EL (cell line): ENCODE measurements around the gene EXD1.
"Not testable (repeated sequence)": the region's sequence is repeated elsewhere in the genome, so short reads cannot be mapped to it uniquely, and the experiment has no call there.

Experiments
- DNase-seq: peaks from one replicate; pipeline ENCODE4 v3.0.0-alpha.2; 2016

The EXD1 gene, protein sequence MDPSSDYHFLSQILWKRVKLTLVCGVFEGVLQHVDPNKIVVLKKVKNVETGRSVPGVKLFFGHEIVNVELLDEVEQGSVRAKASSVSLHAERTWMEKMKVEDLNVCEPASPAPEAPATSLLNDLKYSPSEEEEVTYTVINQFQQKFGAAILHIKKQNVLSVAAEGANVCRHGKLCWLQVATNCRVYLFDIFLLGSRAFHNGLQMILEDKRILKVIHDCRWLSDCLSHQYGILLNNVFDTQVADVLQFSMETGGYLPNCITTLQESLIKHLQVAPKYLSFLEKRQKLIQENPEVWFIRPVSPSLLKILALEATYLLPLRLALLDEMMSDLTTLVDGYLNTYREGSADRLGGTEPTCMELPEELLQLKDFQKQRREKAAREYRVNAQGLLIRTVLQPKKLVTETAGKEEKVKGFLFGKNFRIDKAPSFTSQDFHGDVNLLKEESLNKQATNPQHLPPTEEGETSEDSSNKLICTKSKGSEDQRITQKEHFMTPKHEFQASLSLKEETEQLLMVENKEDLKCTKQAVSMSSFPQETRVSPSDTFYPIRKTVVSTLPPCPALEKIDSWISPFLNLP

DNA sequence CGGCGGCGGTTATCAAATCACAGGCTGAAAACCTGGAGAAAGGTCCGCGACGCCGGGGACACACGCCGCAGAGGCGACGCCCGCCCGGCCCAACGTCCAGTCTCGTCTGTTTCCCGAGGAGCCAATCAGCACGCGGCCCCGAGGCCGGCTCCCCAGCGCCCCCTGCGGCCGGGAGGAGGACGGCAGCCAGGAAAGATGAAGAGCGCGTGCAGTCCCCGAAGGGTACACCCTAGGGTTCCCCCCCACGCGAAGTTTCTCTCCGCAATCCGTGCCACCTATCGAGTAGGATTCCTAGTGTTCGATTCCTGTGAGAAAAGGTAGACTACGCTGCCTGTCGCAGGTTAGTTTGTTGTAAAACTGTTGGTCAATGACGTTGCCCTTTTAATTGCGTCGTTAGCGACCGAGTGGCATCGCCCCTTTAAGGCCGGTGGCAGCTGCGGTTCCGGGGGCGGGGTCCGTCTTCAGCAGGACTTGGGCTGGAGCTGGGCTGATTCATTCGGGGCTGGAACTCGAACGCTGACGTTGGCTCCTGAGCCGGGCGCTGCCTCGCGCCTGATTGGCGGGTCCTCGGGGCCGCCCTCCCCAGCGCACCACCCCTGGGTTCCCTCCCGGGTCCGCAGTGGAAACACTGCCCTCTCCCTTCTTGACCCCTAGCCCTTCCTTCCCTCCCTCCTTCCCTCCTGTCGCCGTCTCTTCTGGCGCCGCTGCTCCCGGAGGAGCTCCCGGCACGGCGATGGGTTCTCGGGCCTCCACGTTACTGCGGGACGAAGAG lies at the start of gene EXD1, which contains the start of gene CHP1:
Gene EXD1, minus strand, starts transcription at position 108 of the 772 bp plus-strand sequence. CDS start 4,182 bp downstream, outside the sequence.
Gene CHP1, plus strand, starts transcription at position 619 of the 772 bp plus-strand sequence. Its CDS starts 115 bp downstream, at position 734.
- DNase-seq = peak; percentile 98

DNA sequence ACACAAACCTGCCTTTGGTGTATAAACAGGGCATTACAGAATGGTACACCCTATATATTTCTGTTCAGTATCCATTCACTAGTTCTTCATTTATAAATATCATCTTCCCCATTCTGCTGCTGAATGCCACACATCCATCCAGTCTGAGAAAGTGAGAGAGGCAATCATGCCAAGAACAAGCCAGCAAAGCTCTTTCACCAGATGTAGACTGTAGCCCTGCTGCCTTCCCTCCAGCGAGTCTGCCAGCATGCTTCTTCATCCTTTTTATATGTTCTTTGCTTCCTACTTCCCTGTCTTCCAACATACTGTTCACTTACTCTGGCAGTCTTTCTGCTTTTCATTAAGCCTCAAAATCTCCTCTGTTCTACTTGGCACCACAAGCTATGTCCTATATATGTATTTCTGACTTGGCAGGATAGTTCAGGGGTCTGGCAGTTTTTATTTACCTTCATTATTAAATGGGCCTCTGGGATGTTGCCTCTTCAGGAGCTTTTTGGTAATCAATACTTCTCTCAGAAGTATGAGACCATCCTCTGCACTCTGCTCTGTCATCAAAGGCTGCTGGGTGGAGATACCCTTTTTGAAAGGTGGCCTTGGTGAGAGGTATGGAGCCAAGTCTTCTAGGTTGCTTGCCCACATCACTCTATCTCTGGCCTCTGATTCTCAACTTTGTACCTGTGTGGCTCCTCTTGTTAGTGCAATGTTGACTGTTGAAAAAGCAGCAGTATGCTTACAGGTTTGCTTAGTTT lies 49.2 kb upstream of the EXD1 start:
- DNase-seq = no peak

DNA sequence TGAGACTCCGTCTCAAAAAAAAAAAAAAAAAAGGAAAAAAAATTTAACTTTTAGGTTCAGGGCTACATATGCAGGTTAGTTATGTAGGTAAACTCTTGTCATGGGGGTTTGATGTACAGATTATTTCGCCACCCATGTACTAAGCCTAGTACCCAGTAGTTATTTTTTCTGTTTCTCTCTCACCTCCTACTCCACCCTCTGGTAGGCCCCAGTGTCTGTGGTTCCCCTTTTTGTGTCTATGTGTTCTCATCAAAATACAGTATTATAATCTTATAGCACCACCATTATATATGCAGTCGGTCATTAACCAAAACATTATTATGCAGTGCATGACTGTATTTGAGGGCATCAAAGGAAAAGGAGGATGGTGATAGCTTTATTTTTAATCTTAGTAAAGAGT lies 47.8 kb upstream of the EXD1 start:
- DNase-seq = no peak

DNA sequence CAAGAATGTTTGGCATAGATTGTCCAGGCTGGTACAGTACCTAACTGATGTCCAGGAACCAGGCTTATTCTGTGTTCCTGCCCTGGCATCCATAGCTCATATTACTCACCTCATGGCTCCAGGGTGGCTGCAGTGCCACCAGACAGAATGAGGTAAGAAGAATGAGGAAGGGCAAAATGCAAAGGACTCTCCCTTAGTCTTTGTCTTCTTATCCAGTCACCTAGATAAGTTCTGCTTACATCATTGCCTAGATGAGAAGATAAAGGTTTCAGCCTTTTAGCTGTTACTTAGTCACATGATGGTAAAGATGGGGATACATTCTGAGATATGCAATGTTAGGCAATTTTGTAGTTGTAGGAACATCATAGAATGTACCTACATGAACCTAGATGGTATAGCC lies 46.3 kb upstream of the EXD1 start:
- no peak for DNase-seq

DNA sequence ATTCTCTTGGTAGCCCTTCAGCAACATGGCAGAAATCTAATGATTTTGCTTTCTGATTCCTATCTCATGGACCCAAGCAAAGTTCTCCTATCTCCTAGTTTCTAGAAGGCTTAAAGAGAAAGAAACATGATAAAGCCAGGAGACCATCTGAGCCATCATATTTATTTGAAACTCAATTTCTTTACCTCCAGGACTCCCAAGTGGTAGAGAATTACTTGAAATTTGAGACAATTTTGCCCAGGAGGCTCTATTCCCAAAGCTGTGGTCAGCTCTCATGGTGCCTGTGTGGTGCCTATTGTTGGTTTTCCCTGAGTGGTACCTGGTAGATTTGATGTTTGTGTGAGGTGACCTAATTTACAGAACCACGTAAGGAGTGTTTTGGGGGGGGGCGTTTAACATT lies 39.3 kb upstream of the EXD1 start:
- DNase-seq = no peak

DNA sequence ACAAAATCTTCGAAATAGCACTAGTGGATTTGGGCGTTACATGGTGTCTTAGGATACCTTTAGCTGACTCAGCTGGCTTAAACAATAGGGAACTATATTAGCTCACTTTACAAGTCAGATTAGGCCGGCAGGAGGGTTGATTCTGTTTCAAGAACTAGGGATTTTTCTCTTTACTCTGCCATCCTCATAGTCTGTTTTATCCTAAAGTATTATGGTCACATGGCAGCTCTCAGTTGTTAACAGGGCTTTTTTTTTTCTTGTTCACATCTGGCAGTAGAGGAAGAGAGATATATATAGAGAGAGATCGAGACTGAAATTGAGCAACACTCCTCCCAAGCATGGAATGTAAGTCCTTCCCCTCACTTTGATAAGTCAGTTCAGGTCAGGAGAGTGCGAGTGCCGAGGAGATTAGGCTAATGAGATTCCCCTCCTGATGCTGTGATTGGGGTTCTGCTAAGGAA lies 33.4 kb upstream of the EXD1 start:
- DNase-seq = no peak

DNA sequence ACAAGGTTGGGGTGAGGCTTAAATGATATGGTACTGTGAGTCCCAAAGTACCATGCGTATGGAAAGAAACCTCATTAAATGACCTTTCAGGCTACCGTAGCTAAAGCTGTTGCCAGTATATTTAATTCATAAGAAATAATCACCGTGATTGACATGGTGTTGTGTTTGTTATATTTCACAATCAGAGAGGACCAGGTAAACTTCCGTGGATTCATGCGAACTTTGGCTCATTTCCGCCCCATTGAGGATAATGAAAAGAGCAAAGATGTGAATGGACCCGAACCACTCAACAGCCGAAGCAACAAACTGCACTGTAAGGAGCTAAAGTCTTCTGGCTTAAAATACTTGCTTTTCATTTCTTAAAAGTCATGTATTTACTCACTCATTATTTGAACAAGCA lies 32.0 kb upstream of the EXD1 start:
- DNase-seq = no peak

DNA sequence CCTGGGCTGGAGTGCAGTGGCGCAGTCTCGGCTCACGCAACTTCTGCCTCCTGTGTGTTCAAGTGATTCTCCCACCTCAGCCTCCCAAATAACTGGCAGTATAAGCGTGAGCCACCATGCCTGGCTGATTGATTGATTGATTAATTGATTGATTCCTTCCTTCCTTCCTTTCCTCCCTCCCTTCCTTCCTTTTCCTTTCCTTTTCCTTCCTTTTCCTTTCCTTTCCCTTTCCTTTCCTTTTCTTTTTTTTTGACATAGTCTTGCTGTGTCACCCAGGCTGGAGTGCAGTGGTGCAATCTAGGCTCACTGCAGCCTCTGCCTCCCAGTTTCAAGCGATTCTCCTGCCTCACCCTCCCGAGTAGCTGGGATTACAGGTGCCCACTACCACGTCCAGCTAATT lies 30.4 kb upstream of the EXD1 start:
- not testable (repeated sequence) for DNase-seq

DNA sequence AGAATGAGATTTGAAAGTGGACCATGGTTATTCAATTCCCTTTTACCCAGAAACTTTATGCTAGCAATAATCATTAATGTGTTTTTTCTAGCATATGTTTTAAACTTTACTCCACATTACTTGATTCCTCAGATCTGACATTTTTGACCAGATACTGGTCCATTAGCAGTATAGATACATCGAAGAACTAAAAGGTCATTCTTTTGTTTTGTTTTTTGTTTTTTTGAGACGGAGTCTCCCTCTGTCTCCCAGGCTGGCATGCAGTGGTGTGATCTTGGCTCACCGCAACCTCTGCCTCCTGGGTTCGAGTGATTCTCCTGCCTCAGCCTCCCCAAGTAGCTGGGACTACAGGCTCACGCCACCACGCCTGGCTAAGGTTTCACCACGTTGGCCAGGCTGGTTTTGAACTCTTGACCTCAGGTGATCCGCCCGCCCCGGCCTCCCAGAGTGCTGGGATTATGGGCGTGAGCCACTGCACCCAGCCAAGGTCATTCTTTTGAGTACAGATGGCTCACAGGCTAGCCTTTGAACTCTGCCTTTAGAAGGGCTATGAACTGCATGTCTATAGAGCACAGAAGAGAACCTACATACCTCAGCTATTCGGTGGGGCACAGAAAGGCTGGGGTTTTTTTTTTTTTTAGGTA lies 29.1 kb upstream of the EXD1 start:
- no peak for DNase-seq

DNA sequence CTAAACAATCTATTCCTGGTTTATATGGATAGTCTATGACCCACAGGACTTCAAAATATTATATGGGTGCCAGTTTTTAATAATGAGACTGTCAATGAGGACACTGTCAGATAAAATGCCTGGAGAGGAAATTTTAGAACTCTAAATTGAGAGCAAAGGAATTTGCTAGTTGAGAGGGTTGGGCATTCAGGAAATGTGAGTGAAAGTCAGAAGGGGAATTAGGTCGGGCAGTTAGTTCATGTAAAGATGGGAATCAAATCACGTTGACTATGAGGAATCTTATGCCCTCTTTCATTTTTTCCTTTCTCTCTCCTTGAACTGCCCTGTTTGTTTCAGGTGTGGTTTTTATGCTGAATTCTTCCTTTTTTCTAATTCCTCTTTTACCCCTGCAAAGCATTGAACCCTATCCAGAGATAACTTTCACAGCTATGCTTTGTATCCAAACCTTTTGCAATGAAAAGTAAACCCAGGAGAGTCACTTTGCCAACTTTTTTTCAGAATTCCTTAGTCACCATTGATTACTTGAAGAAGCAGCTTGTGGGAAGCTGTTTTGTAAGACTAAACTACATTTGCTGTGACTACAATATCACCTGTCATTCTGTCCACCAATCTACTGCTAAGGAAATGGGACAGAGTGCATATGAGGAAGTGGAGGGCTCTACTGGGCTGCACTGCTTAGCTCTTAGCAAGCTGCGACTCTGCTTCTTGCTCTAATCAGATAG lies 28.4 kb upstream of the EXD1 start:
- no peak for DNase-seq

DNA sequence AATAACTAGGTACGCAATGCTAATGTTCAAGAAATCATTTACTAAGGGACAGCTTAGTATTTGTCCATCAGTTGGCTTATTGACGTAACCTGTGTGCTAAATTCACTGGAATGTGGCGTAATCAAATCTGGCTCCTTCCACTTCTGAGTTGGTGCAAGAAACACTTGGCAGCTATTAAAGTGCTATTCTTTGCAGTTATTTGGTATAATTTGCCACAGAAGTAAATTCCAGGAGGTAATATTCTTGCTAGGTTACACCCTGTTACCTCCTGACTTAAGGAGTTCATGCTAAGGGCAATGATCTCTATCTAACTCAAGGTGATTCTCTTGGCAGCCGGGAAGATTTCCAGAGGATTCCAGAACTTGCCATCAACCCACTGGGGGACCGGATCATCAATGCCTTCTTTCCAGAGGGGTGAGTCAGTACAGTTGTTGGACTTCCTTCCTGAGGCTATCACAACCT lies 26.1 kb upstream of the EXD1 start:
- DNase-seq = no peak

DNA sequence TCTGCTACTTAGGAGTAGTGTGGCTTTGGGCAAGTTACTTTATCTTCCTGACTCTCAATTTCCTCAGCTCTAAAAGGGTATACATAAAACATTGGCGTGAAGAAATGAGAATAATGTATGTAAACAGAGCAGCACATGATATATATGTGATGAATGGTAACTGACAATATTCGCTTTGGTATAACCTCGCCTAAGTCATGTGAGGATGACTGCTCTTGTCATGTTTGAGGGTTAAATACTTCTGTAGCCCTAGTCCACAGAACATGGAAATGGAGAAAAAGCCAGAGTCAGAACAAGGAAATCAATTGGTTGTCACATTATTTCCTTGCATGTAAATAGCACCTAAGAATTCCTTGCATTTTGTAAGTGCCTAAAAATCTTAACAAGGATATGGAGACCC lies 25.5 kb upstream of the EXD1 start:
- no peak for DNase-seq

DNA sequence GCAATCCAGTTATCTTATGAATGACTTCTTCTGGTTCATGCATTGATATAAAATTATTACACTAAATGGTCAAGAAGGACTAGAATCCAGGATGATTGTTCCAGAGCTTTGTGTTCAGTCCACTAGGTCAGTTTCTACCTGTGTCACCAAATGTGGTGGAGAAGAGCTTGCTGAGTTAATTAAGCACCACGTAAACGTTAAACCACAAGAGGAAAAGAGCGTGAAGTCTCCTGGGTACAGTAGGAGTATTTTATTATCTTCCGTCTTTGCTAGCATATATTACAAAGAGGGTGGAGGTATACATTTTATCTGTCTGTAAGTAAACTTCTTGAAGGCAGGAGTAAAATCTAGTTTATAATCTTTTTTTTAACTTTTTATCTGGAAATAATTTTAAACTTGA lies 24.0 kb upstream of the EXD1 start:
- no peak for DNase-seq

DNA sequence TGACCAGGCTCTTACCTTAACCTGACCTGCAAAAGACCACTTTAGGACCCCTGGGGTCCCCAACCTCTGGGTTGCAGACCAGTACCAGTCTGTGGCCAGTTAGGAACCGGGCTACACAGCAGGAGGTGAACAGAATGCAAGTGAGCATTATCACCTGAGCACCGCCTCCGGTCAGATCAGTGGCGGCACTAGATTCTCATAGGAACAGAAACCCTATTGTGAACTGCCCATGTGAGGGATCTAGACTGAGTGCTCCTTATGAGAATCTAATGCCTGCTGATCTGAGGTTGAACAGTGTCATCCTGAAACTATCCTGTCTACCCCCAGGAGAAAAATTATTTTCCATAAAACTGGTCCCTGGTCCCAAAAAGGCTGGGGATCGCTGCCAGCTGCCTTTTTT lies 20.9 kb upstream of the EXD1 start:
- no peak for DNase-seq

DNA sequence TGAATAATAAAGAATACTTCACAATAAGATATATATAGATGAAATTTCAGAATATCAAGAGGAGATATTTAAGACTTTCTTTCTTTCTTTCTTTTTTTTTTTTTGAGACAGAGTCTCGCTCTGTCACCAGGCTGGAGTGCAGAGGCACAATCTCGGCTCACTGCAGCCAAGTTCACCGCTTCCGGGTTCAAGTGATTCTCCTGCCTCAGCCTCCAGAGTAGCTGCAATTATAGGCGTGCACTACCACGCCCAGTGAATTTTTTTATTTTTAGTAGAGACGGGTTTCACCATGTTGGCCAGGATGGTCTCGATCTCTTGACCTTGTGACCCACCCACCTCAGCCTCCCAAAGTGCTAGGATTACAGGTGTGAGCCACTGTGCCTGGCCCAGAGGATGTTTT lies 20.2 kb upstream of the EXD1 start:
- DNase-seq = not testable (repeated sequence)

DNA sequence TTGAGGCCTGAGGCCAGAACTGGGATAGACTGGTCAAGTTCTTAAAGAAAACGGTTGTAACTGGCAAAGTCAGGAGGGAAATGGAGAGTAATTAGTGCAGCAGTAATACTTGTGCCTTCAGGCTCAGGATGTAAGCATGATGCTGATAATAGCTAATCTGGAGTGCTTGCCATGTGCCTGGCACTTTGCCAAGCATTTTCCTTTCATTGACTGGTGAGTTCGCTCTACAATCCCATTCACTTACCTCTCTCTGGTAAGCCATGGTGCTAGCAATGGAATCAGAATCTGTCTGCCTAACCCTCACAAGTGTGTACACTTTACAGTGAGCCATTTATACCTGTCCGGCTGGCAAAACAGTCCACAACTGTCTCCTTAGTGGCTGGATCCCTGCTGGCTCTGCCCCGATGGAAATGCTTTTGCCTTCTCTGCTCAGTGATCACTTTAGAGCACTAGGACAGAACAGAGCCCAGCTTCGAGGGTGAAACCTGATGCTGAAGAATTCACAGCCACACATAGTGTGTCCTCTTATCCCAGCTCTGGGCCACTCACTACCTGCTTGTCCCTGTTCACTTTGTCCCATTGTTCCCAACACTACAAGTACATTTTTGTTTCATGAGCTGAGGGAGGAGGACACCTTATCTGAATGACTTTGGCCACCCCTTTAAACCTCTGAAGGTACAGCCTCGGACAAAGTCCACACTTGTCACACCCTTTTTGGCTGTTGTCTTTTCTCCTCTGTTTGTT lies 10.8 kb upstream of the EXD1 start:
- no peak for DNase-seq

DNA sequence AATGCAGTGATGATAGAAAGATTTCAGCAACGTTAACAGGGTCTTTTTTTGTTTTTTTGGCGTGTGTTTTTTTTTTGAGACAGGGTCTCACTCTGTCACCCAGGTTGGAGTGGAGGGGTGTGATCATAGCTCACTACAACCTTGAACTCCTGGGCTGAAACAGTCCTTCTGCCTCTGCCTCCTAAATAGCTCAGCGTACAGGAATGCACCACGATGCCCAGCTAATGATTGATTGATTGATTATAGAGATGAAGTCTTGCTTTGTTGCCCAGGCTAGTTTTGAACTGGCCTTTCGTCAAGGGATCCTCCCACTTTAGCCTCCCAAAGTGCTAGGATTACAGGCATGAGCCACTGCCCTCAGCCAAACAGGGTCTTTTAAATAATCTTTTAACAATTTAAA lies 7.5 kb upstream of the EXD1 start:
- no peak for DNase-seq

DNA sequence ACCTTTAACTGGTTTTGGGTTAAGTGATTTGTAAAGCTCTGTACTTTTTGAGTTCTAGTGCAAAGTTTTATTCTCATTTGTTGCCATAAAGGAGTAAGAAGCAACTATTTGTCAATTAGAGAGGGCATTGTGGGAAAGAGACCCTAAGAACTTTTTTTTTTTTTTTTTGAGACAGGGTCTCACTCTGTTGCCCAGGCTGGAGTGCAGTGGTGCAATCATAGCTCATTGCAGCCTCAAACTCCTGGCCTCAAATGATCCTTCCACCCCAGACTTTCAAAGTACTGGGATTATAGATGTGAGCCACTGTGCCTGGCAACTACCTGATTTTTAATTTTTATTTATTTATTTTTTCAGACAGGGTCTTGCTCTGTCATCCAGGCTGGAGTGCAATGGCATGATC lies 5.4 kb upstream of the EXD1 start:
- no peak for DNase-seq

DNA sequence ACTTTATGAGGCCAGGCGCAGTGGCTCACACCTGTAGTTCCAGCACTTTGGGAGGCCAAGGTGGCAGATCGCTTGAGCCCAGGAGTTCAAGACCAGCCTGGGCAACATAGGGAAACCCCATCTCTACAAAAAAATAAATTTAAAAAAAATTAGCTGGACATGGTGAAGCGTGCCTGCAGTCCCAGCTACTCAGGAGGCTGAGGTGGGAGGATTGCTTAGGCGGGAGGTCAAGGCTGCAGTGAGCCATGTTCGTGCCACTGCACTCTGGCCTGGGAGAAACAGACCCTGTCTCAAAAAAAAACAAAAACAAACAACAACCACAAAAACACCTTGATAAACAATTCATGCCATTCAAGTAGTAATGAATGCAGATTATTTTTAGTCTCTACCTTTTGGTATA lies 4.7 kb upstream of the EXD1 start:
- DNase-seq = not testable (repeated sequence)

DNA sequence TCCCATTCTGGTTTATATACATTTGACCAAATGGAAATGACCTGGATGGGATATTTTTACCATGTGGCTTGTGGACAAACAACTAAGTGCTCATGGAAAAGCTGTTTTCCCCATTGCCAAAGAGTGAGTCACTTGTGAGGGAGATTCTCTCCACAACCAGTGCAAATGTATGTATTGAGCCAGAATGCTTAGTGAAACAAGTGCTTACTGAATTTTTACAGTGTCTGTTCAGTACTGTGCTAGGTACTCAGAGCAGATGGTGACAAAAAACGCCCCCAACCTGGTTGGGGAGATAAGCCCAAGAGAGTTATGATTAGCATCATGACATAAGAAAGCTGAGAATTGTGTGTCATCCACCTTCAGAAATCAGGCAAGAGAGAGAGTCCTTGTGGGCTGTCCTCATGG lies 2.8 kb upstream of the EXD1 start:
- peak; percentile 72 for DNase-seq
